Astrocyte of the hippocampus (primary cell): Measurements from ENCODE around the gene ANO4.
A peak's percentile ranks its signal among the peaks of the same experiment; 100 is the strongest.

ENCODE experiments used
- DNase-seq: peaks from one replicate; pipeline ENCODE4 v3.0.0; 2011; ENCODE audit warnings: low read depth, low spot score

Gene ANO4

DNA sequence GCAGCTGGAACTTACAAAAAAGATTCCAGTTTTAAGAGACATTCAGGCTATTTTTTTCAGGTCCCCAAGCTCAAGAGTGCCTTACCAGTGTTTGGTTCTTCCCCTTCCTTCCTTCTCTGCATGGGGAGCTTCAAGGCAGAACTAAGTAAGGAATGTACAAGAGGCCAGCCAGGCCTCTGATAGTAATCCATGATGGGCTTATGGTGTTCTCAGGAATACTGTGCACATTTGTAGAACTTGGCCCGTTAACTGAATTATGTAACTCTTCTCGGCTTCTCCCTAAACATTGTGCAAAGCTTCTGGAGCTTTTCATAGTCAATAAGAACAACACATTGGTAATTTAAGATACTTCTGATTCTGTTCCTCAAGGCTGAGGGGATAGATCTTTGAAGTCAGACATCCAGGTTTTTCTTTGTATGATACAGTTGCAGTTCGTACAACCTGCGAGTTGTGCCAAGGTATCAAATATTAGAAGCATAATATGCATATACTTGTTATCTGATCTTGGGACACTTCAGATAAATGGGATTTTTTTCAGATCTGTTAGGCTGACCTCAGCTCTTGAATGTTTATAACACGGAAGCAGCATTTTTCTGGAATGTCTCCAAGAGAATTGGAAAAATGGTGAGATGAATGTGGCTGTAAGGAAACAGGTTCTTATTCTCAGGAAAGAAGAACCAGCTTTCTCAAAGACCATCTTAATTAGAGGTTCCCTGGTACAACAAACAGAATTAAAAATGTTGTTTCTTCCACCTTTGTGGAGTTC, 148.6 kb downstream of the ANO4 start:
- no peak for DNase-seq

DNA sequence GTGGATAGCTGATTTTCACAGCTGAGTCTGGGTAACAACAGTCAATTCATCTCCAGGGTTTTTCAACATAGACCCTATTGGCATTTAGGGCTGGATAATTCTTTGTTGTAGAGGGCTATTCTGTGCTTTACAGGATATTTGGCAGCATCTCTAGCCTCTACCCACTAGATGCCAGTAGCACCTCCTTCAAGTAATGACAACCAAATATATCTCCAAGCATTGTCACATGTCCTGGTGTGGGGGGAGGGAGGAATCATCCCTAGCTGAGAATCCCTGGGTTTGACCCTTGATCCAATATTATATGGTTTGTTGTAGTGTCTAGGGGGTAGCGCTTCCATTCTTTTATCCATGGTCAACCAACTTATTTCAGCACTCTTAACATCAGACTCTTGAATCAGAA, 157.2 kb downstream of the ANO4 start:
- no peak for DNase-seq

DNA sequence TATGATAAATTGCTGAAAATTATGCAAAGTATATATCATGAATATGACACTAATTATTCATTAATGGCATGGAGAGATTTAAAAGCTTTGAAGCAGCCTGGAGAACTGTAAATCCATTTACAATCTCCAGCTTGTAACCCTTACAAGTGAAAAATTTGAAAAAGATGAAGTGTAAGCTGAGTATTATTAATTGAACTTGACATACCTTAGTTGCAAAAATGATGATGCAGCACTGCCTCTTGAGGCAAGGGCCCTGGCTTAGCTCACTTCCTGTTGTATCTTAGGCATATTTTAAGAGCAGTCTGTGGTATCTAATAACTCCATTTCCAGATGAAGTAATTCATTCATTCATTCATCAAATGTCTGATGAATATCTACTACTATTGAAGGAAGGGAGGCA, 158.6 kb downstream of the ANO4 start:
- DNase-seq, result no peak

DNA sequence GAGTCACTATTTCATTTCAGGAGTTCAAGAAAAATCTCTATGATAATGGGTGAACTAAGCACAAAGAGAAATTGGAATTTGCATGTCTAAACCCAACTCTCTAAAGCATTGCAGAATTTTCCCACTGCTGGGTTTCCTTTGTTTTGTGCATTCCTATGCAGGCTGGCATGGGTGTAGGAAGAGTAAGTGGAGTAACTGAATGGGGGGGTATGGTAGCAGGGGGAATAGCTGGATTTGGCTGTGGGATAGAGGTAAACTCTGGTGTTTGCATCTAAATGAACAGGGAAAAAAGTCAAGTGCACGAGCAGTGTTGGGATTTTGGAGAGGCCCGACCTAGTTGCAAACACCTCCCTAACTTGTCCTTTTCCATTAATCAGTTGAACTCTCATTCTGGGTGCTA, 159.1 kb downstream of the ANO4 start:
- peak; percentile 36 for DNase-seq

DNA sequence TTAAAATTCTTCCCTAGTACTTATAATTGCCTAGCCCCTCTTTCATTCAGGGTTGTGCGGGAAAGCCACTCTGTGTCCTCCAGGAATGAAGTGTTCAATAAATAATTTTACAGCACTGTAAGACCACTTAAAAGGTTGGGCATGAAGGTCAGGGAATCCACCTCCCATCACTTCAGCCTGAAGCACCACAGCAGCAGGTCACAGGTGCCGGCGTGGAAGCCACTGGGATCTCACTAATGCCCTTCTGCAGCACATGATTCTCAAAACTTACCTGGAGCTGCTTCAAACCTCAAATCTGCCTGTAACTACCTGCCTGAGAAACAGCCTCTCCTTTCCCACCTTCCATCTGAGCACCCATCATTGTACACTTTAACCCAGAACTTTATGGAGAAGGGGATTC, 159.5 kb downstream of the ANO4 start:
- DNase-seq, result no peak

DNA sequence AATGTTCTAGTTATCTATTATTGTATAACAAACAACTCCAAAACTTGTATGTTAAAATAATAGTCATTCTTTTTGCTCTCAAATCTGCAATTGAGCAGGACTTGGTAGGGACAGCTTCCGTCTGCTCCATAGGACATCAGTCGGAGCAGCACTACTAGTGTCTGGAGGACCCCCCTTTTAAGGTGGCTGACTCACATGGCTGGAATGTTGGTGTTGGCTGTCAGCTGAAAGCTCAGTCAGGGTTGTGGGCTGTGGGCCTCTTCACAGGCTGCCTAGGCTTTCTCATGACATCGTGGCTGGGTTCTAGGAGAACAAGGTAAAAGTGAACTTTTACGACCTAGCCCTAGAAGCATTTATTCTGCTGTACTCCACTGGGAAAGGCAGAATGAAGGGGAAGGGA, 160.6 kb downstream of the ANO4 start:
- DNase-seq, result peak; percentile 96

DNA sequence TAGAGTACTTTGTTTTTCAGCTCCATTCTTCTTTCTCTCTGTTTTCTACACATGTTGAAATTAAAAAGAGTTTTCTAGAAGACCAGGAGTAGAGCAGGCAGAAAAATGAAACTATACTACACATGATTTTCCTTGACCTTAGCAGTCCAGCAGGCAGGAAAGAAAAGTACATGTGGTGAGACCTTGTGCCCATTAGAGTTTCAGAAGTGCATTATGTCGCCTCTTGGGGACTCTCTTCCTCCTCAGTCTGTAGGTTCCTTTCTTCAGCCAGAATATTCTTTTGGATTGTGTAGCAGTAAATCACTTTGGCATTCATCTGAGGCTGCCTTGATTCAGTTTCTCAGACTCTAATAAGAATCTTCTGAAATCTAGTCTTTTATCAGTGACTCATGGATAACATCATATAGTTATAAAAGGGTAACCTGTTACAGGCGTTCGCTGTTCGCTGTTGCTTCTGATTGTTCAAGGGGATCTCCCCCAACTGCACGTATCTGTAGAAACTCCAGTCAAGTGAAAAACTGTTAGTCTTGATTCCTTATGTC, 161.8 kb downstream of the ANO4 start:
- peak; percentile 19 for DNase-seq

DNA sequence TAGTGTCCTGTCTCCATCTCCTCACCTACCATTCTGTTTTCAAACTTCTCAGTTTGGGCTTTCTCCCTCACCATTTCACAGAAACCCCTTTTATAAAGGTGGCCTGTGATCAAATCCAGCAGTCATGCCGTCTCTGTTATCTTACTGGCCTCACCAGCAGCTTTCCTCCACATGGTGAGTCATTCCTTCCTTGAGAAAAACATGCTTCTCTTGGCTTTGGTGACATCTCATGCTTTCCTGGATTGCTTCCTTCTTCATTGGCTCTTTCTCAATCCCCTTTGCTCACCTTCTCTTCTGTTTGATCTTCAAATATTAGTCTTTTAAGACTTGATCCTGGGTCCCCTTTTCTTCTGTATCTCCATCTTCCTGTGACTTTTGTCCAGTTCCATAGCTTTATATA, 164.9 kb downstream of the ANO4 start:
- peak; percentile 76 for DNase-seq

DNA sequence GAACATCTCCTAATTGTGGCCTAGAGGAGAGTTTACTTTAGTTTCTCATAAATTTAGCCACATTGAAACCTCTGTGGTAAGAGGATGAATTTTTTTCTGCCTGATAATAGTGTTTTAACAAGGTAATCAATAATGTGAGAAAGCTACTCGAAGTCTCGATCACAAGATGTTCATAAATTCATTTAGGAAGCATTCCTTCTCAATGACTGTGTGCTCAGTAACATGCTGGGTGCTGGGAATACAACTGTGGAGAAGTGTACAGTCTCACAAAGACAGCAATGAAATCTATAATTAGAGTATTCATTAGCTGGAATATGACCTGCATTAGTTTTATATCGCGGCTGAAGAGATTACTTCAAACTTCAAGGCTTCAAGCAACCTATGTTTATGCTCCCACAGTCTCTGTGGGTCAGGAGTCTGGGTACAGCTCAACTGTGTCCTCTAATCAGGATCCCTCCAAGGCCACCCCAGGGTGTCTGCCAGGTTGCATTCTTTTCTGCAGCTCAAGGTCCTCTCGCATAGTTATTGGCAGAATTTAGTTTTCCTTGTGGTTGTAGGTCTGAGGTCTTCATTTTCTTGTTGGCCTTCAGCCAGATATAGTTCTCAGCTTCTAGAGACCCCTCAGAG, 167.6 kb downstream of the ANO4 start:
- no peak for DNase-seq

DNA sequence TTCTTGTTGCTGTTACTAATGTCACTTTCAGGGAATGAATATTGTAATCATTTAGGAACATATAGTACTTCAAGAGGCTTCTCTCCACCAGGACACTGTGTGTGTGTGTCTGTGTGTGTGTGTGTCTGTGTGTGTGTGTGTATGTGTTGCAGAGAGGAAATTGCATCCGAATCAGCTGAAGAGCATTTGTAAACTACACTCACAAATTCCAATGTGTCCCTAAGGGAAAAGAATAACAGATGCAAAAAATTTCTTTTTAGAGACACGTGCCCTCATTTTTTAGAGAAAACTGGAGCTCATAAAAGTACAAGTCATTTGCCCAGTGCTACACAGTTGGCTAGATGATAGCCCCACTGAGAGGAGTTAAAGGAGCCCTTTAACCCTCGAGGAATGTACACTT, 168.8 kb downstream of the ANO4 start:
- DNase-seq, result no peak

DNA sequence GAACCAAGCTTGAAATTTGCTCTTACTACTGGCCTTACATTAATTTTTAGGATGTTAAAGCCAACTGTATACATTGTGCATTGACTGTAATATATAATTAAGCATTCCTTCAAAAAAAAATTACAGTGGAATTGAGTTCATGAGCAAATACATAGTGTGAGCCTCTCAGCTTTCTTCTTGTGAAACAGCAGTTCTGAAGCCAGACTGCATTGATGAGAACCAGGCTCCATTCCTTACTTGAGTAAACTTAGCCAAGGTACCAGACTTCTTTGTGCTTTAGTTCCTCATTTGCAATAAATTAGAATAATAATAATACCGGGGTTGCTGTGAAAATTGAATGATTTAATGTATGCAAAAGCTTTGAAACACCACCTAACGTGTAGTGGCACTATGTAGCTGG, 169.5 kb downstream of the ANO4 start:
- DNase-seq, result no peak

DNA sequence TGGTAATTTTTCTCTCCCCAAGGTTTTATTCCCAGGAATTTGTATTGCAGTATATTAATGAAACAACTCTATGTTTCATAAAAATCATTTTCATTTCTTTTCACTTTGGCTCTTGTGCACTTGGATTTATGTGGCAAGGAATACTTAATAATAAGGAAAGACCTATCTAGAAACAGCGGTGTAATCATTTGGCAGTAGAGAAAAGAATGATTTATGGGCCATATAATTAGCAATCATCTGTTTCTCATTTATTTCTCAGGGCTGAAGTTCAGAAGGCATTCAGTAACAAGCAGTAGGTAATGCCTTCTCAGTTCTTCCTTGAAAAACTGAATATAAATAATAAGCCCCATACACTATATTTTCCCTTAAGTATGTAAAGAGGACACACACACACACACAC, 172.6 kb downstream of the ANO4 start:
- no peak for DNase-seq

DNA sequence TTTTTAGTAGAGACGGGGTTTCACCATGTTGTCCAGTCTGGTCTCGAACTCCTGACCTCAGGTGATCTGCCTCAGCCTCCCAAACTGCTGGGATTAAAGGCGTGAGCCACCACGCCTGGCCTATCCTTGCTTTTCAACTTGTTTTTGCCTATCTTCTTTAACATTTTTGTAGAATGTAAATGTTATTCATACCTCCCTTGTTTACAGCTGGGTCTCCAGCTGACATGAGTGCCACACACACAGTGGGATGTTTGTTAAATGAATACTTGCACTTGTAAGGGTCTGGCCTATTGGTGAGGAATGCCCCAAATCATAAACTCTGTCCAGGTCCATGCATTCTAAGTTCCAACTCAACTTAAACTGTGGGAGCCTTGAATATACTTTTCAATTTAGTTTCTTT, 176.3 kb downstream of the ANO4 start:
- no peak for DNase-seq

DNA sequence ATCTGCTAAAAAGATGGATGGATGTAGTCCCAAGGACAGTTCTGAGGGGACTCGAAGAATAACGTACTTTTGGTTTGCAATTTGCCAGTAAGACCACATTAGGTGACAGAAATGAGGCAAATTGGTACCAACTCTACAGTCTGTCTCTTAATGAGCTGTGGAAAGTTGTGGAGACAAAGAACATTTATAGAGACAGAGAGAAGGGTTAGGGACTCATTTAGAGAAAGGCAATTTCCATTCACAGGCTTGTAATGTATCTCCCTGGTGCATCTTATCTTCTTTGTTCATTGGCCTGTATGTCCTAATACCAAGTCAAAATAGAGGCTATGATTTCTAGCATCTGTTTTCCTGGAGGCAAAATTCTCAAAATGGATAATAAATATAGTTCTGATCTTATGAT, 177.5 kb downstream of the ANO4 start:
- DNase-seq, result no peak

DNA sequence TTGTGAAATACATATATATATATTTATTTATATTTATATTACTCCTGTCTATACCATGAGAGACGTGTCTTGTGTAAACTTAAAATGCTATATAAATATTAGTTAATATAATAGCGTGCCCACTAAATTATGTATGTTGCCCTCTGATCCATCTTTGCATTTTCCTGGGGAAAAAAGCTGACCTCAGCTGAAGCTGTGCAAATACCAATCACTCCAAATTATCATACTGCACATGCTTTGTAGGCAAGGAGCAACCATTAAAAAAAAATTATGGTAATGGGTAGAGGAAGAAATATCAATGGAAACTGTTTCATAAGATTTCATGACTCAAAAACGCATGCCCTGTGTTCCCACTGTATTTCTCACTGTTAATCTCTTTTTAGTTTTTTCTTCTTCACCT, 179.8 kb downstream of the ANO4 start:
- no peak for DNase-seq

DNA sequence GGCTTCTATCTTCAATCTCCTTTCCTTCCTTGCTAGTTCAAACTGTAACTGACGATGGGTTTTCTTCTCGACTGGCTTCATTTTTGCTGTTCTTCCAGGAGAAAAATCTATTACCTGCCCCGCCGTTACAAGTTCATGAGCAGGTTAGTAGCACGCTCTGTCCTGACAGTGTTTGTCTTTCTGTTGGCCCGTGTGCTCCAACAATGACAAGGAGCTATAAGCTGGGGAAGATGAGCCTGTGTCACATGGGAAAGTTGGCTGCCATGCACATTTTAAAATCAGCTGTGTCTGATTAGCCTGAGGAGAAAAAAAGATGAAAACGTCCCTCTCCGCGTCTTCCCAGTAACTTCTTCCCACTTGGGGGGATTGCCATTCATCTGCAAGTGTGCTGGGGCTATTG, 180.2 kb downstream of the ANO4 start:
- no peak for DNase-seq

DNA sequence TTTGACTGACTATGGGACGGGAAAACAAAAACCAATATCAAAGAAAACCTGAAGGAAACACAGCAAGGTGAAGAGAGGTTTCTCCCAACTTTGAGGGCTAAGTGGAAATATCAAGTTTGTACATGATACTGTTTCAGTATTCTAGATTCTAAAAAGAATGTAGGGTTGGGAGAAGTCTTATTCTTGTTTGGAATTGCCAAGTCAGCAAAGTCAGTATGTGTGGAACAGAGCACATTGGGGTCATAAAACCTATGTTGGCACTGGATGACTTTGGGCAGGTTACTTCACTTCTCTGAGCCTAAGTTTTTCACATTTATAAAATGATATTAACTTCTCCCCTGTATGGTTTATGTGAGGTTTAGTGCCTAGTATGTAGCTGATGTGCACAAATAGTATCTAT, 182.2 kb downstream of the ANO4 start:
- no peak for DNase-seq

DNA sequence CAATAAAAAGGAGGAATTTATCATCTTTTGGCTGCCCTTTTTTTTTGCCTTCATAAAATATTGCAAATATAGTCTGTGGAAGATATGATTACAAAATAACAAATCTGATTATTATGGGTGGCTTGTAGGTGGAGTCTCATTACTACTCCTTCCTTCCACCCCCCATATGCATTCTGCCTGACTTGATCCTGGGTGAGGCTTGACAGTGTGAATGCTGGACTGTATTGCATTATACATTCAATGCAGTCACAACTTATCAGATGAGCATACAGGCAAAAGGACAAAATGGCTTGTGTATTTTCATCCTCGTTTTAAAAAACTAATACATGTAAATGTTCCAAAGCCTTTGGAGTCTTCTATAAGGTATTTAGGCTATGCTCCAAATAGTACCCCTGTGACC, 186.3 kb downstream of the ANO4 start:
- no peak for DNase-seq

DNA sequence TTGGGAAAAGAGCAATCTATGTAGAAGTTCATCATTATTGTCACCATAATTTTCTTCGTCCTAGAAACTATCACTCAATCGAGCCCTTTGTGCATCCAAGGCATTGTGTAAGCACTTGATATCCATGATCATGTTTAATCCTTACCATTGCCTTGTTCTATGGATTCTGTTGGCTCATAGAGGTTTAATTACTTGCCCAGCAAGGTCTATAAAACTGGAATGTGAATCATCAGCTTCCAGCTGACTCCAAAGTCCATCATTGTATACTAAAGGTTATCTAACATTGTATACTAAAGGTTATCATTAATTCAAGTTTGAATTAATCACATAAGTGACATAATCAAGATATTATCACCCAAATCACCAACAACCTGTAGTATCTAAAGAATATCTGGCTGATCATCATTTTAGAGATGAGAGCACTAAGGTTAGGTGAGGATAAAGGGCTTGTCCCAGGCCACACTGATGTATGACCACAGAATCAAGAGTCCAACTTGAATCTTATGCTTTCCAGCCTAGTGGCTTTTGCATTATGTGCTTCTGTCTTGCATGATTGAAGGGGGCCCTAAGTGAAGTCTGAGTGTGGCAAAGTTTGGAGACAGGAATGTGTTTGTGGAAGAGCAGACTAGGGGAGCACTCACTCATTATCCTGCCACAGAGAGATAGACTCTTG, 188.1 kb downstream of the ANO4 start:
- no peak for DNase-seq

DNA sequence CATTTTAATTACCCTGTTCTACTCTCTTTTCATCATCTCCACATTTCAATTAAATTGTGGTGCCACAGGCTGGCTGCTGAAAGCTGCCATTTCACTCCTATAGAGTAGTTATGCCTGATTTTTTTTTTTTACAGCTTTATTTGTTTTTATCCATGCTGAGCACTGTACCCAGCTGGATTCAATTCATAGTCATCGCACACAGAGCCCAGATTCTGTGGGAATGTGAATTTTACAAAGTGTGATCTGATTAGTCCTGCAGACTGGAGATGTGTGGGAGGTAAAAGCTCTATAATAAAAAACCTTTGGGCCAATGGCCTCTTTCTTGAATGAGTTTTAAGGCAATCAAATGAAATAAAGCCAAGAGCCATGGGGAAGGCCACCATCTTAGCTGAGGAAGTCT, 190.2 kb downstream of the ANO4 start:
- DNase-seq, result no peak

DNA sequence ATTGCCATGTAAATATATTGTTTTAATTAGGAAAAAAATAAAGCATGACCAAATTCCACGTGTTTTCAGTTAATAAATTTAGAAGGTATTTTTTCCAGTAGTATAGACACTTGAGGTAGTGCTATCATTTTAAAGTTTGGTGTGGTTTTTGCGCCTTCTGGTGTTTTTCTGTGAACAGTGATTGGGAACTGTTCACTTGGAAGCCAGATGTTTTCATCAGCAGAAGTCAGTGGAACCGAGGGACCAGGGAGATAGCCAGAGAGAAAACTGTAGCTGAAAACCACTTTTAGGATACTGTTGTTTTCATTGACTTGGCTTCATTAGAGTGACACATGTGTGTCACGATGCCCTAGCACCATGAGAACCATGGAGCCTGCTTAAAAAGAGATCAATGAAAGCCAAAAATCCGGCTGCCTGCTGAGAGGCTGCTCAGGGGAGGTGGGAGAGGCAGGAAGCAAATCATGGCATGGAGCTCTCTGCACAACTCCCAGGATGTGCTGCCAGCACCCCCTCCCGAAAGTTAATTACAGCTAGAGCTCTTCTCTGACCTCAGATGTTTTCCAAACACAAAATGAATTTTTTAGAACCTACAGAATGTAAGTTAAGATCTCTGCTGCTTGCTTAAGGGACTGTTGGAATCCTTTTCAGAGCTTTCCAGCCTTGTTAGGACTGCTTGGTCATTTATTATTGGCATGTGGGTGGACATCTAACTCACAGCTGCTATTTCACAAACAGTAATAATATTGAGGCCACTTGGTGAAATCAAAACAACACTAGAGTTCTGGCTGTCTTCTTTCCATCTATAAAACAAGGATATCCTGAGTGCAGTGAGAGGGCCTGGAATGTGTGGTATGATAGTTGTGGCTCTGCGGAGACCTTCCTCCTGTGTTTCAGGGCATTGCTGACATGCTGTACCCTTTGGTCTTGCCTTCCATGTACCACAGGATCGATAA, 192.3 kb downstream of the ANO4 start:
- peak; percentile 52 for DNase-seq
